Loucy (cell line): ENCODE data around the gene ABTB2.
A peak's percentile ranks its signal among the peaks of the same experiment; 100 is the strongest.

Source experiments
- H2AFZ ChIP-seq: fragments of 200-600 bp; sonication (generic); 2 replicates; pipeline ENCODE4 v1.6.0; 2016; ENCODE audit warnings: antibody characterized with exemption, mild to moderate bottlenecking, low read length, moderate library complexity
- H3F3A ChIP-seq: fragments of 200-600 bp; 2 replicates; pipeline ENCODE4 v1.6.0; 2016; ENCODE audit warnings: antibody characterized with exemption, low read depth, mild to moderate bottlenecking
- H3K27me3 ChIP-seq: fragments of 200-600 bp; sonication (generic); 2 replicates; pipeline ENCODE4 v1.6.1; 2014; ENCODE audit warnings: low read length, mild to moderate bottlenecking; ENCODE audit not compliant: insufficient read depth, poor library complexity, severe bottlenecking
- H3K36me3 ChIP-seq: fragments of 200-600 bp; sonication (generic); 2 replicates; pipeline ENCODE4 v1.6.1; 2016; ENCODE audit warnings: low read length; ENCODE audit not compliant: insufficient read depth
- H3K4me1 ChIP-seq: fragments of 200-600 bp; sonication (generic); 2 replicates; pipeline ENCODE4 v1.5.1; 2014; ENCODE audit warnings: low read length, mild to moderate bottlenecking; ENCODE audit not compliant: insufficient read depth, poor library complexity, severe bottlenecking
- H3K4me2 ChIP-seq: fragments of 200-600 bp; sonication (generic); 2 replicates; pipeline ENCODE4 v1.6.0; 2014; ENCODE audit warnings: antibody characterized with exemption, low read length, low read depth, mild to moderate bottlenecking; ENCODE audit not compliant: poor library complexity, severe bottlenecking
- H3K4me3 ChIP-seq: fragments of 200-600 bp; sonication (generic); 2 replicates; pipeline ENCODE4 v1.5.1; 2014; ENCODE audit warnings: low read length, mild to moderate bottlenecking, mixed read lengths; ENCODE audit not compliant: poor library complexity, severe bottlenecking
- H3K79me2 ChIP-seq: fragments of 200-600 bp; sonication (generic); 2 replicates; pipeline ENCODE4 v1.6.1; 2014; ENCODE audit warnings: low read length; ENCODE audit not compliant: insufficient read depth
- H3K9ac ChIP-seq: fragments of 200-600 bp; sonication (generic); 2 replicates; pipeline ENCODE4 v1.6.0; 2014; ENCODE audit warnings: mild to moderate bottlenecking, low read depth, low read length, moderate library complexity; ENCODE audit not compliant: poor library complexity, severe bottlenecking
- H3K9me2 ChIP-seq: fragments of 200-600 bp; sonication (generic); replicated peaks from 2 replicates; pipeline ENCODE4 v1.6.1; 2016; ENCODE audit warnings: low read depth, low read length, mixed read lengths
- H3K9me3 ChIP-seq: fragments of 200-600 bp; sonication (generic); 2 replicates; pipeline ENCODE4 v1.6.1; 2014; ENCODE audit warnings: mild to moderate bottlenecking, antibody characterized with exemption, low read length, low read depth; ENCODE audit not compliant: insufficient read depth
- H4K20me1 ChIP-seq: fragments of 200-600 bp; sonication (generic); 2 replicates; pipeline ENCODE4 v1.6.0; 2014; ENCODE audit warnings: antibody characterized with exemption, low read length, mild to moderate bottlenecking; ENCODE audit not compliant: insufficient read depth, poor library complexity, severe bottlenecking
- EZH2phosphoT487 ChIP-seq: fragments of 200-600 bp; IDR thresholded peaks from 2 replicates; pipeline ENCODE4 v1.6.1; 2018; ENCODE audit warnings: antibody characterized with exemption, mild to moderate bottlenecking, moderate library complexity, borderline replicate concordance
- TF ChIP-seq, protein P1 (sequence below): fragments of 200-600 bp; sonication (generic); conservative IDR thresholded peaks from 2 replicates; pipeline ENCODE4 v1.5.1; 2014; ENCODE audit warnings: mild to moderate bottlenecking, antibody characterized with exemption, low read length

The ABTB2 gene

DNA sequence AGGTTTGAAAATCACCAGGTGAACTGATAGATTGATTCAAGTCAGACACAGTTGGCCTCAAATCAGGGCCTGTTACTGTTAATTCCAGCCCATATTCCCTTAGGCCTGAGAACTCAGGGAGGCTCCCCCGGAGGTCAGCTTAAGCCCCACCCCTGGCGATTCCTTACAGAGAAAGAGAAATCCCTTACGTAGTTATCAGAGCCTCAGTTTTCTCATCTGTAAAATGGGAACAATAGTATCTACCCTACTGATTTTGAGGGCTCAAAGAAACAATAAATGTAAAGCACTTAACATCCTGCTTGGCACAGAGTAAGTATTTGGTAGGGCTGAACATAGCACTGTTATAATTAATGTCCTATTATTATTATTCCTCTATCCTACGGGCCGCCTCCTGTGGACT is 158.3 kb downstream of the ABTB2 start:
- H2AFZ ChIP-seq, result no peak overlapping the region
- H3K4me2 ChIP-seq, result no peak overlapping the region
- no peak for TF ChIP-seq EZH2phosphoT487
- TF ChIP-seq, protein P1, sequence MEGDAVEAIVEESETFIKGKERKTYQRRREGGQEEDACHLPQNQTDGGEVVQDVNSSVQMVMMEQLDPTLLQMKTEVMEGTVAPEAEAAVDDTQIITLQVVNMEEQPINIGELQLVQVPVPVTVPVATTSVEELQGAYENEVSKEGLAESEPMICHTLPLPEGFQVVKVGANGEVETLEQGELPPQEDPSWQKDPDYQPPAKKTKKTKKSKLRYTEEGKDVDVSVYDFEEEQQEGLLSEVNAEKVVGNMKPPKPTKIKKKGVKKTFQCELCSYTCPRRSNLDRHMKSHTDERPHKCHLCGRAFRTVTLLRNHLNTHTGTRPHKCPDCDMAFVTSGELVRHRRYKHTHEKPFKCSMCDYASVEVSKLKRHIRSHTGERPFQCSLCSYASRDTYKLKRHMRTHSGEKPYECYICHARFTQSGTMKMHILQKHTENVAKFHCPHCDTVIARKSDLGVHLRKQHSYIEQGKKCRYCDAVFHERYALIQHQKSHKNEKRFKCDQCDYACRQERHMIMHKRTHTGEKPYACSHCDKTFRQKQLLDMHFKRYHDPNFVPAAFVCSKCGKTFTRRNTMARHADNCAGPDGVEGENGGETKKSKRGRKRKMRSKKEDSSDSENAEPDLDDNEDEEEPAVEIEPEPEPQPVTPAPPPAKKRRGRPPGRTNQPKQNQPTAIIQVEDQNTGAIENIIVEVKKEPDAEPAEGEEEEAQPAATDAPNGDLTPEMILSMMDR, result no peak
- H3K9me2 ChIP-seq, result no peaks in the 10 kb centered on the region
- H3K4me3 ChIP-seq, result no peak overlapping the region
- no peaks in the 10 kb centered on the region for H4K20me1 ChIP-seq
- no peaks in the 10 kb centered on the region for H3K27me3 ChIP-seq
- peaks cover 50% of the 10 kb centered on the region for H3K4me1 ChIP-seq
- H3K36me3 ChIP-seq, result no peaks in the 10 kb centered on the region
- H3K9ac ChIP-seq, result no peak overlapping the region
- no peaks in the 10 kb centered on the region for H3F3A ChIP-seq
- H3K79me2 ChIP-seq, result no peaks in the 10 kb centered on the region
- no peaks in the 10 kb centered on the region for H3K9me3 ChIP-seq

DNA sequence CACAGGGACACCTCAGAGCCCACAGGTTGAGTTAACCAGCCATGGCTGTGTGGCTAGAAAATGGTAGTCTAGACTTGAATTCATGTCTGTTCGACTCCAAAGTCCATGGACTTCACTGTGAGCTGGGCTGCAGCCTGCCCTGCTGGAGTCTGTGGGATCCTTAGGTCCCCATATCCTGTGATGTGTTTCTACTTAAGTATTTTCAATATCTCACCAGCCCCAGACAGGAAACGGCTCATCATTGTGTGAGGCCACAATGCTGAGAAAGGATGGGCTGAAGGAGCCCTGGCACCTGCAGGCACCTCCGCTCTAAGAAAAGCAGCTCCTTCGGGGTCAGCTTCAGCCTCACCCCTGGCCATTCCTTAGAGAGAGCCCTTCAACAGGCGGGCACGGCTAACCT is 159.3 kb downstream of the ABTB2 start:
- Histone ChIP-seq H3F3A (no peaks in the 10 kb centered on the region), H4K20me1 (no peaks in the 10 kb centered on the region), H3K4me2 (peak overlapping the region; percentile 41), H3K4me1 (peaks cover 44% of the 10 kb centered on the region), H3K9ac (no peak overlapping the region), H3K79me2 (no peaks in the 10 kb centered on the region), H3K4me3 (no peak overlapping the region), H3K9me2 (no peaks in the 10 kb centered on the region), H3K9me3 (no peaks in the 10 kb centered on the region), H2AFZ (no peak overlapping the region), H3K27me3 (no peaks in the 10 kb centered on the region), H3K36me3 (no peaks in the 10 kb centered on the region)
- TF ChIP-seq, protein P1, result no peak
- TF ChIP-seq EZH2phosphoT487, result no peak

DNA sequence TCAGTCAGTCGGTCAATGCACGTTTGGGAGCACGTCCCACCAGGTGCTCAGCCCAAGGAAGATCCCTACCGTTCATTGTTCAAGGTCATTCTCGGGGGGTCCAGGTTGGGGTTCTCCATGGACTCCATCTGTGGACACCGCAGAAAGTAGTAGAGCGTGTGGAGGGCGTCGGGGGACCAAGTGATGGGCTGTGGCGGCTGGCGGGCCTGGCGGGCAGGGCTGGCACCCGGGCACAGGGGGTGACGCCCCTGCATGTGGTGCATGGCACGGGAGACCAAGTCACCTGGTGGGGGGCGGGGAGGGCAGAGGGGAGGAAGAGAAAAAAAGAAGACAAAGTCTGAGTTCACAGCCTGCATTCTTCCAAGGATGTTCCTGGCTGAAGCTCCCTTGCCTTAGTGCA is 160.6 kb downstream of the ABTB2 start:
- Histone ChIP-seq H2AFZ (no peak overlapping the region), H3K4me2 (no peak overlapping the region)
- TF ChIP-seq, protein P1, result no peak
- no peak for TF ChIP-seq EZH2phosphoT487

More for the DNA sequence above, 160.6 kb downstream of the ABTB2 start:
- Histone ChIP-seq H3F3A (no peaks in the 10 kb centered on the region), H3K79me2 (no peaks in the 10 kb centered on the region), H3K9me2 (no peaks in the 10 kb centered on the region), H3K36me3 (no peaks in the 10 kb centered on the region), H3K4me3 (no peak overlapping the region), H3K27me3 (no peaks in the 10 kb centered on the region), H3K9ac (no peak overlapping the region), H3K4me1 (peaks cover 35% of the 10 kb centered on the region), H3K9me3 (no peaks in the 10 kb centered on the region), H4K20me1 (no peaks in the 10 kb centered on the region)
